Measurements from ENCODE around the gene CALM3. TPM values are rescaled to one million over a fixed set of nuclear protein-coding genes. Genes with fewer than 3 reads are reported as not detected.

CALM3 gene
- polyA plus RNA-seq, 1 donor from 2014 or later, result 630 TPM

DNA sequence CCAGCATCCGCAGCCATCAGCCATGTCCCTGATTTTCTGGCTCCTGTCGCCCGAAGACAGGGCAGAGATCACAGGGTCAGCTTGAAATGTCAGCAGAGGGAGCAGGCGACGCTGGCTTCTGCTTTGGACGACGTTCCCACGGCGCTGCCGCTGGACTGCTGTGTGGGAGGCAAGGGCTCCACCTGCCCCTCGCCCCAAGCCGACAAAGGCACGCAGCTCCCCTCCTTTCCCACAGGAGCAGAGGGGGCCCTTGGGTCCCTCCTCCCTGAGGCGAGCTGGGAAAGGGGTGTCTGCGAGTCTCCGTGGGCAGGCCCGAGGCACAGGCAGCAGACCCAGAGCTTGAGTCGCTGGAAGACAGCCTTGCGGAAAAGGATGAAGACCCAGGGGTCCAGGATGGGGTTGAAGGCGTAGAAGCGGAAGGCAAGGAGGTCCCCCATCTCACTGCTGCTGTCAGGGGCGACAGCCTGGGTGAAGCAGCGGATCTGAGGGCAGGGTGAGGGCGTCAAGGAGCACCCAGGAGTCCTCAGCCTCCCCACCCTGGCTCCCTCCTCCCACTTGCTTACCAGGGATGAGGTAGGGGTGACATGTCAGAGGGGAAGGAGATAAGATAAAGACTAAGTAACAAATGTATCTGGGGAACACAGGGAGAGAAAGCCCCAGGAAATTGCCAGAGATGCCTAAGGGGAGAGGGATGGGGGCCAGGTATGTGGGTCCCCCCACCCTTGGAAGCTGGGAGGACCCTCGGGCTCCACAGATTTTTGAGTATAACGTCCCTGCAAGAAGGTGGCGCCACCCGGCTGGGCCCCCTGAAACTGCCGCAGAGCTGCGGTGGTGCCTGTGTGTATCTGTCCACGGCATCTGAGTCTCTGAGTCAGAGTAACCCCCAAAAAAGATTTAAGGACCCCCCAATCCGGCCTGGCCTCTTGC lies 20.3 kb downstream of the CALM3 start:
- TF ChIP-seq SMC3 (conservative IDR thresholded peaks at IDR 0.05; ENCODE audit: poor library complexity), result no peak
- TF ChIP-seq, protein P1, sequence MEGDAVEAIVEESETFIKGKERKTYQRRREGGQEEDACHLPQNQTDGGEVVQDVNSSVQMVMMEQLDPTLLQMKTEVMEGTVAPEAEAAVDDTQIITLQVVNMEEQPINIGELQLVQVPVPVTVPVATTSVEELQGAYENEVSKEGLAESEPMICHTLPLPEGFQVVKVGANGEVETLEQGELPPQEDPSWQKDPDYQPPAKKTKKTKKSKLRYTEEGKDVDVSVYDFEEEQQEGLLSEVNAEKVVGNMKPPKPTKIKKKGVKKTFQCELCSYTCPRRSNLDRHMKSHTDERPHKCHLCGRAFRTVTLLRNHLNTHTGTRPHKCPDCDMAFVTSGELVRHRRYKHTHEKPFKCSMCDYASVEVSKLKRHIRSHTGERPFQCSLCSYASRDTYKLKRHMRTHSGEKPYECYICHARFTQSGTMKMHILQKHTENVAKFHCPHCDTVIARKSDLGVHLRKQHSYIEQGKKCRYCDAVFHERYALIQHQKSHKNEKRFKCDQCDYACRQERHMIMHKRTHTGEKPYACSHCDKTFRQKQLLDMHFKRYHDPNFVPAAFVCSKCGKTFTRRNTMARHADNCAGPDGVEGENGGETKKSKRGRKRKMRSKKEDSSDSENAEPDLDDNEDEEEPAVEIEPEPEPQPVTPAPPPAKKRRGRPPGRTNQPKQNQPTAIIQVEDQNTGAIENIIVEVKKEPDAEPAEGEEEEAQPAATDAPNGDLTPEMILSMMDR (IDR thresholded peaks at IDR 0.05; ENCODE audit: poor library complexity, severe bottlenecking), result peak; percentile 36
- Histone ChIP-seq H2AFZ (ENCODE audit: low read depth, low read length) (no peak overlapping the region), H3K4me2 (ENCODE audit: low read length) (no peak overlapping the region), H3K27me3 (ENCODE audit: insufficient read depth, low read depth, low read length) (no peaks in the 10 kb centered on the region), H3K27ac (ENCODE audit: low read length) (no peak overlapping the region), H3K79me2 (replicated peaks; ENCODE audit: insufficient read depth, low read length) (no peaks in the 10 kb centered on the region), H3K9ac (ENCODE audit: low read length) (peak overlapping the region; percentile 17), H3K9me3 (ENCODE audit: low read length) (no peaks in the 10 kb centered on the region), H3F3A (ENCODE audit: insufficient read depth, low read length, poor library complexity, severe bottlenecking) (no peaks in the 10 kb centered on the region), H3K36me3 (ENCODE audit: insufficient read depth, low read length) (no peaks in the 10 kb centered on the region), H3K9me2 (ENCODE audit: insufficient read depth, low read length) (no peaks in the 10 kb centered on the region), H4K20me1 (ENCODE audit: insufficient read depth) (no peaks in the 10 kb centered on the region), H3K4me3 (ENCODE audit: low read length) (no peak overlapping the region)

DNA sequence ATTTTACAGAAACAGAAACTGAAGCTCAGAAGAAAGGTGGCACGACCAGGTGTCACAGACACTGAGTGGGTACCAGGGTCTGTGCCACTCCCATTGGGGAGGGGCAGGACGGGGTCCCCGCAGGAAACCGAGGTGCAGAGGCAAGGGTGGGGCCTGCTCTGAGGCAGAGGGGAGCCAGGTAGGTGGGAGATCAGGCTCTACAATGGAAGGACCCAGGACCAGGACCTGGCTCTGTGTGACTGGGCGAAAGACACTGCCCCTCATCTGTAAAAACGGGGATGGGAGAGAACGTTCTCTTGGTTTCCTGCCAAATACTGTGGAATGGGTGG lies 21.0 kb downstream of the CALM3 start:
- H3K79me2 ChIP-seq (replicated peaks; ENCODE audit: insufficient read depth, low read length), result no peaks in the 10 kb centered on the region
- no peaks in the 10 kb centered on the region for H3K36me3 ChIP-seq (ENCODE audit: insufficient read depth, low read length)
- no peak overlapping the region for H2AFZ ChIP-seq (ENCODE audit: low read depth, low read length)
- no peaks in the 10 kb centered on the region for H3K9me2 ChIP-seq (ENCODE audit: insufficient read depth, low read length)
- H3F3A ChIP-seq (ENCODE audit: insufficient read depth, low read length, poor library complexity, severe bottlenecking), result no peaks in the 10 kb centered on the region
- TF ChIP-seq SMC3 (conservative IDR thresholded peaks at IDR 0.05; ENCODE audit: poor library complexity) (no peak), EZH2 (IDR thresholded peaks at IDR 0.05; ENCODE audit: borderline replicate concordance, insufficient read depth, low read length, poor library complexity, severe bottlenecking) (no peak), TAF1 (IDR thresholded peaks at IDR 0.05; ENCODE audit: low read depth) (no peak), EP300 (conservative IDR thresholded peaks at IDR 0.05; ENCODE audit: poor library complexity, severe bottlenecking) (no peak), RAD21 (conservative IDR thresholded peaks at IDR 0.05) (no peak), MXI1 (conservative IDR thresholded peaks at IDR 0.05; ENCODE audit: poor library complexity, severe bottlenecking) (no peak), POLR2AphosphoS5 (IDR thresholded peaks at IDR 0.05) (no peak)
- TF ChIP-seq, protein P1 (IDR thresholded peaks at IDR 0.05; ENCODE audit: poor library complexity, severe bottlenecking), result no peak
- TF ChIP-seq, protein P2, sequence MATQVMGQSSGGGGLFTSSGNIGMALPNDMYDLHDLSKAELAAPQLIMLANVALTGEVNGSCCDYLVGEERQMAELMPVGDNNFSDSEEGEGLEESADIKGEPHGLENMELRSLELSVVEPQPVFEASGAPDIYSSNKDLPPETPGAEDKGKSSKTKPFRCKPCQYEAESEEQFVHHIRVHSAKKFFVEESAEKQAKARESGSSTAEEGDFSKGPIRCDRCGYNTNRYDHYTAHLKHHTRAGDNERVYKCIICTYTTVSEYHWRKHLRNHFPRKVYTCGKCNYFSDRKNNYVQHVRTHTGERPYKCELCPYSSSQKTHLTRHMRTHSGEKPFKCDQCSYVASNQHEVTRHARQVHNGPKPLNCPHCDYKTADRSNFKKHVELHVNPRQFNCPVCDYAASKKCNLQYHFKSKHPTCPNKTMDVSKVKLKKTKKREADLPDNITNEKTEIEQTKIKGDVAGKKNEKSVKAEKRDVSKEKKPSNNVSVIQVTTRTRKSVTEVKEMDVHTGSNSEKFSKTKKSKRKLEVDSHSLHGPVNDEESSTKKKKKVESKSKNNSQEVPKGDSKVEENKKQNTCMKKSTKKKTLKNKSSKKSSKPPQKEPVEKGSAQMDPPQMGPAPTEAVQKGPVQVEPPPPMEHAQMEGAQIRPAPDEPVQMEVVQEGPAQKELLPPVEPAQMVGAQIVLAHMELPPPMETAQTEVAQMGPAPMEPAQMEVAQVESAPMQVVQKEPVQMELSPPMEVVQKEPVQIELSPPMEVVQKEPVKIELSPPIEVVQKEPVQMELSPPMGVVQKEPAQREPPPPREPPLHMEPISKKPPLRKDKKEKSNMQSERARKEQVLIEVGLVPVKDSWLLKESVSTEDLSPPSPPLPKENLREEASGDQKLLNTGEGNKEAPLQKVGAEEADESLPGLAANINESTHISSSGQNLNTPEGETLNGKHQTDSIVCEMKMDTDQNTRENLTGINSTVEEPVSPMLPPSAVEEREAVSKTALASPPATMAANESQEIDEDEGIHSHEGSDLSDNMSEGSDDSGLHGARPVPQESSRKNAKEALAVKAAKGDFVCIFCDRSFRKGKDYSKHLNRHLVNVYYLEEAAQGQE (IDR thresholded peaks at IDR 0.05; ENCODE audit: borderline replicate concordance), result no peak
- H3K4me3 ChIP-seq (ENCODE audit: low read length), result no peak overlapping the region
- H3K9me3 ChIP-seq (ENCODE audit: low read length), result no peaks in the 10 kb centered on the region
- H3K4me2 ChIP-seq (ENCODE audit: low read length), result no peak overlapping the region
- no peaks in the 10 kb centered on the region for H3K27me3 ChIP-seq (ENCODE audit: insufficient read depth, low read depth, low read length)
- H3K9ac ChIP-seq (ENCODE audit: low read length), result no peak overlapping the region
- H4K20me1 ChIP-seq (ENCODE audit: insufficient read depth), result no peaks in the 10 kb centered on the region
- no peak overlapping the region for H3K27ac ChIP-seq (ENCODE audit: low read length)
